Urinary bladder (tissue), 4 donors: ENCODE data around the gene ASB3. TPM values are rescaled to one million over a fixed set of nuclear protein-coding genes. Genes with fewer than 3 reads are reported as not detected.
A peak's percentile ranks its signal among the peaks of the same experiment; 100 is the strongest.
"Not testable (repeated sequence)": the region's sequence is repeated elsewhere in the genome, so short reads cannot be mapped to it uniquely, and the experiment has no call there.

Source experiments
- DNase-seq: peaks from one replicate; pipeline ENCODE4 v3.0.0-alpha.2; 2015; ENCODE audit errors: extremely low spot score
- H3K27ac ChIP-seq: one replicate; pipeline ENCODE4 v1.5.1; 2013; ENCODE audit warnings: low read depth, mild to moderate bottlenecking, moderate library complexity
- H3K36me3 ChIP-seq: one replicate; pipeline ENCODE4 v1.6.1; 2013; ENCODE audit warnings: mild to moderate bottlenecking, moderate library complexity; ENCODE audit not compliant: insufficient read depth
- H3K4me1 ChIP-seq: one replicate; pipeline ENCODE4 v1.6.1; 2013; ENCODE audit warnings: mild to moderate bottlenecking, moderate library complexity; ENCODE audit not compliant: insufficient read depth
- H3K4me3 ChIP-seq: one replicate; pipeline ENCODE4 v1.5.1; 2013; ENCODE audit warnings: low read depth, low read length
- WGBS: extraction: QIAGEN DNeasy Blood & Tissue Kit; methylation state at CpG from one replicate; pipeline ENCODE4 v1.1.7; 2013; 5-methylcytosine and 5-hydroxymethylcytosine counted together
- polyA plus RNA-seq: library from polyadenylated mRNA; stranded (reverse); fragments of 200-250 nt; gene quantifications from one replicate; pipeline ENCODE4 v1.2.3, GENCODE V29; 2013
- total RNA-seq: library from RNA; depleted of rRNA; stranded (reverse); fragments of >200 nt; gene quantifications from one replicate; pipeline ENCODE4 v1.2.3, GENCODE V29; 2014
- donor health status: healthy with polysubstance abuse.
- donor health status: healthy.

ASB3 gene
- total RNA-seq (51.2 TPM), polyA plus RNA-seq (9.0 TPM)

GRCh38 chr2:53786705-53787613 is at the start of gene ASB3, which contains the start of gene ERLEC1:
TSS of gene ASB3 (minus strand) at chr2:53786953. CDS start at chr2:53765572, 21,381 bp downstream.
TSS of gene ERLEC1 (plus strand) at chr2:53787044. CDS start at chr2:53787211, 167 bp downstream.
- H3K4me1 ChIP-seq: peaks cover 2% of the 10 kb centered on the region
- H3K36me3 ChIP-seq: no peaks in the 10 kb centered on the region
- peak within 1 kb of the TSS; percentile 77 for H3K4me3 ChIP-seq
- peak within 1 kb of the TSS; percentile 60 for H3K27ac ChIP-seq
- WGBS: under 1% methylated on average over 77 of the region's 77 CpGs
- DNase-seq: peak; percentile 74

- not testable (repeated sequence) for DNase-seq, H3K36me3 ChIP-seq, H3K27ac ChIP-seq, H3K4me1 ChIP-seq, H3K4me3 ChIP-seq
- WGBS: 80% methylated on average over 4 of the region's 4 CpGs
Measured at GRCh38 chr2:53829980-53830290, 43.2 kb upstream of the ASB3 start.

GRCh38 chr2:53829273-53829979 is 42.7 kb upstream of the ASB3 start:
- Histone ChIP-seq H3K27ac (no peak overlapping the region), H3K4me1 (no peaks in the 10 kb centered on the region), H3K4me3 (no peak overlapping the region), H3K36me3 (no peaks in the 10 kb centered on the region)
- DNase-seq: no peak
- 86% methylated on average over 11 of the region's 11 CpGs for WGBS

GRCh38 chr2:53828331-53828730 is 41.6 kb upstream of the ASB3 start:
- WGBS: 96% methylated on average over 4 of the region's 4 CpGs
- H3K27ac ChIP-seq: no peak overlapping the region
- H3K36me3 ChIP-seq: no peaks in the 10 kb centered on the region
- H3K4me3 ChIP-seq: no peak overlapping the region
- no peak for DNase-seq
- no peaks in the 10 kb centered on the region for H3K4me1 ChIP-seq

- no peak overlapping the region for H3K27ac ChIP-seq
- no peak for DNase-seq
Measured at GRCh38 chr2:53827398-53828175, 40.8 kb upstream of the ASB3 start.

GRCh38 chr2:53826587-53827397 is 40.0 kb upstream of the ASB3 start:
- no peaks in the 10 kb centered on the region for H3K36me3 ChIP-seq
- H3K27ac ChIP-seq: no peak overlapping the region
- H3K4me1 ChIP-seq: no peaks in the 10 kb centered on the region
- H3K4me3 ChIP-seq: no peak overlapping the region
- DNase-seq: no peak
- 59% methylated on average over 3 of the region's 3 CpGs for WGBS

More at GRCh38 chr2:53827398-53828175, 40.8 kb upstream of the ASB3 start:
- H3K36me3 ChIP-seq: no peaks in the 10 kb centered on the region
- H3K4me3 ChIP-seq: no peak overlapping the region
- no peaks in the 10 kb centered on the region for H3K4me1 ChIP-seq
- 93% methylated on average over 3 of the region's 3 CpGs for WGBS

- 60% methylated on average over 1 of the region's 1 CpG for WGBS
- Histone ChIP-seq H3K4me3 (no peak overlapping the region), H3K27ac (no peak overlapping the region), H3K4me1 (no peaks in the 10 kb centered on the region), H3K36me3 (no peaks in the 10 kb centered on the region)
- DNase-seq: no peak
Measured at GRCh38 chr2:53826030-53826410, 39.3 kb upstream of the ASB3 start.

GRCh38 chr2:53823639-53824038 is 36.9 kb upstream of the ASB3 start:
- not testable (repeated sequence) for DNase-seq, H3K4me3 ChIP-seq, H3K4me1 ChIP-seq, H3K27ac ChIP-seq, H3K36me3 ChIP-seq
- WGBS: 90% methylated on average over 9 of the region's 9 CpGs

GRCh38 chr2:53821810-53822209 is 35.1 kb upstream of the ASB3 start:
- H3K27ac ChIP-seq: no peak overlapping the region
- H3K36me3 ChIP-seq: peaks cover 3% of the 10 kb centered on the region
- no peak overlapping the region for H3K4me3 ChIP-seq
- H3K4me1 ChIP-seq: no peaks in the 10 kb centered on the region
- WGBS: 82% methylated on average over 6 of the region's 6 CpGs
- no peak for DNase-seq

GRCh38 chr2:53820711-53821110 is 34.0 kb upstream of the ASB3 start:
- Histone ChIP-seq H3K4me3 (no peak overlapping the region), H3K4me1 (no peaks in the 10 kb centered on the region), H3K36me3 (peaks cover 3% of the 10 kb centered on the region), H3K27ac (no peak overlapping the region)
- no peak for DNase-seq
- 89% methylated on average over 4 of the region's 4 CpGs for WGBS

GRCh38 chr2:53820048-53820447 is 33.3 kb upstream of the ASB3 start:
- DNase-seq: no peak
- Histone ChIP-seq H3K36me3 (peaks cover 3% of the 10 kb centered on the region), H3K4me1 (no peaks in the 10 kb centered on the region), H3K27ac (no peak overlapping the region), H3K4me3 (no peak overlapping the region)
- WGBS: 86% methylated on average over 9 of the region's 9 CpGs

GRCh38 chr2:53819634-53820033 is 32.9 kb upstream of the ASB3 start:
- Histone ChIP-seq H3K36me3 (peaks cover 3% of the 10 kb centered on the region), H3K4me1 (no peaks in the 10 kb centered on the region), H3K4me3 (no peak overlapping the region), H3K27ac (no peak overlapping the region)
- 82% methylated on average over 4 of the region's 4 CpGs for WGBS
- no peak for DNase-seq
